HCEC 1CT (cell line): ENCODE data around the gene CPXM1.
"Not testable (repeated sequence)": the region's sequence is repeated elsewhere in the genome, so short reads cannot be mapped to it uniquely, and the experiment has no call there.

ENCODE experiments used
- DNase-seq: peaks from one replicate; pipeline ENCODE4 v3.0.0-alpha.2; 2017

Gene CPXM1

GRCh38 chr20:2799688-2800520 is 523 bp downstream of the CPXM1 start:
- DNase-seq: no peak

DNA sequence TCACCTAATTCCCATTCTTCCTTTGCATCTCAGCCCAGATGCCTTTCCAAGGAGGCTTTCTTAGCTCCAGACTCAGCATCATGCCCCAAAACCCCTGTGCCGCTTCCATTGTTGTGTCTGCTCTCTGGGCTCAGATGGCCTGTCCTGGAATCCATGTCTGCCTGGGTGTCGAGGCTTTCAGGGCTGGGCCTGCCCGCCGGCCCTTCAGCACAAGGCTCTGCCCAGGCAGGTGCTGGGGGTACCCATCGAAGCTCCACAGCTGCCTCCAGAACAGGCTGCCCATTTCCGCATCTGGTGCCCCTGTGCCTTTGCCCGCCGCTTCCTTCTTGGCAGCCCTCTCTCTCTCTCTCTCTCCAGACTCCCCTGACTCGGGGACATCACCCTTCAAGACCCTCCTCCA is 1.2 kb downstream of the CPXM1 start:
- no peak for DNase-seq

GRCh38 chr20:2798814-2799213 is 1.6 kb downstream of the CPXM1 start:
- no peak for DNase-seq

GRCh38 chr20:2798095-2798805 is 2.2 kb downstream of the CPXM1 start:
- DNase-seq: no peak

DNA sequence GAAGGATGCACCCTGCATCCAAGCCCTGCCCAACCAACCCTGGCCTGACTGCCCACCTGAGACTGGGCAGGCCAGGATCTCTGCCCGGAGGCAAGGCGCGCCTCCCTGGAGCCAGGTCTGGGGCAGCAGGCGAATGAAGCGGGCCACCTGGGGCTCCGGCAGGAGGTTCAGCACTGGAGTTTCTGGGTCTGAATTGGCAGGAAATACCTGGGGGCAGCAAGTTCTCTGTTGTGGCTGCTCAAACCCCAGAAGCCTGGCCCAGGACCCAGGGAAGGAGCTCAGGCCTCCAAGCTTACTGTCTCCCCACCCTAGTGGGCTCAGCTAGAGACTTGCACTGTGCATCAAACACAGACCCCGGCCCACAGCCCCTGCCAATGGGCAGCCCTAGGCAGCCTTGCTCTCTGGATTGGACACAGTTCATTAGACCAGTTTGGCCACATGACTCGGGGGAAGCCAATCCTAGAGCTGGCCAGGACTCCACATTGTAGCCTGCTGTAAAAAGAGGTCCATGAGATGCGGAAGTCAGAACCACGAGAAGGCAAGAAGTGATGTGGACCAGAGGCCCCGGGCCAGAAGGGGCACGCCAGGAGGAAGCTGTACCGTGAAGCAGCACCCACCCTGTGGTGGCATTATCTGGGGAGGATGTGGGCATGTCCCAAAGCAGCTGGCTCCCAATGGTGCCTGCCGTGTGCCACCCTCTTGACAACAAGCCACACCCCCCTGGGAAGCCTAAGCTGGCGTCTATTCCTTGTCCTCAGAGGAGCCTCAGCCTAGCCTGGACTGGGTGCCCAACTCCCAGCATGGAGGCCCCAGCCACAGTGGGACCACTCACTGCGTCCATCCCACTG is 3.1 kb downstream of the CPXM1 start:
- DNase-seq: no peak

GRCh38 chr20:2796011-2796660 is 4.3 kb downstream of the CPXM1 start:
- no peak for DNase-seq

DNA sequence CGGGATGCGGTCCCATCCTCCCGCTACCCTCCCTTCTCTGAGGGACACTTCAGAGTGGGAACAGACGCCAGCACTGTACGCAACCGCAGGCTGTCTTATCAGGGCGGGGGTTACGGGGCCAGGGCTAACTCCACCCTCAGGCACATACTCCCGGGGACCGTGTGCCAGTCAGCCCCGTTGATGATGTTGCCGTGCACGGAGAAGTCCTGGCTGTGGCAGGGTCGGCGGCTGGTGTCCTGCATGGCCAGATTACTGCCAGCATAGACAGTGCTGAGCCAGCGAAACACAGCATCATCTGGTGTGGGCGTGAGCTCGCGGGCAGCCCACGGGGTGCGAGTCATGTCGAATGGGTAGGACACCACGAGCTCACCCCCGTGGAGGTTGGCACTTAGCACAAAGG is 5.0 kb downstream of the CPXM1 start:
- DNase-seq: no peak

GRCh38 chr20:2794866-2795447 is 5.5 kb downstream of the CPXM1 start:
- DNase-seq: no peak

DNA sequence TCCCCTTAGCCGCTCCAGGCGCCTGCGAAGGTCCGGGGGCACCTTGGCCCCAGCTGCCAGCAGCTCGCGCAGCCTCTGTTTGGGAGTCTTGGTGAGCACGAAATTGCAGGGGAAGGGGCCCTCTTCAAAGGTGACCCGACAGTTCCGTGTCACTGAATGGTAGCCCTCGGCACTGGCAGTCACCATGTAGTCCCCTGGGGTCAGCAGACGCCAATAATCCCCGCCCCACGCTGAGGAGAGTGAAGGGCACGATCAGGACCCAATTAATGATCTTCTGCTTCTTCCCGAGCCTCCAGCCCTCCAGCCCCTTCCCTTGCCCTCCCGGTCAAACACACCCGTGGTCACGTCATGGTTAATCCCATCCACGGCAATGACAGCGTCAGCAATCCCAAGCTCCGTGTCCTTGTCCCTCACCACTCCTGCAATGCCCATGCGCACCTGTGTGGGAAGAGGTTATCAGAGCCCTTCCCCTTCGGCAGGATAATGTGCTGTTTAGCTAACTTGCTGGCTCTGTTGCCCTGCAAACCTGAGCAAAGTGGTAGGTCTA is 6.2 kb downstream of the CPXM1 start:
- no peak for DNase-seq

GRCh38 chr20:2793471-2793870 is 7.0 kb downstream of the CPXM1 start:
- no peak for DNase-seq

DNA sequence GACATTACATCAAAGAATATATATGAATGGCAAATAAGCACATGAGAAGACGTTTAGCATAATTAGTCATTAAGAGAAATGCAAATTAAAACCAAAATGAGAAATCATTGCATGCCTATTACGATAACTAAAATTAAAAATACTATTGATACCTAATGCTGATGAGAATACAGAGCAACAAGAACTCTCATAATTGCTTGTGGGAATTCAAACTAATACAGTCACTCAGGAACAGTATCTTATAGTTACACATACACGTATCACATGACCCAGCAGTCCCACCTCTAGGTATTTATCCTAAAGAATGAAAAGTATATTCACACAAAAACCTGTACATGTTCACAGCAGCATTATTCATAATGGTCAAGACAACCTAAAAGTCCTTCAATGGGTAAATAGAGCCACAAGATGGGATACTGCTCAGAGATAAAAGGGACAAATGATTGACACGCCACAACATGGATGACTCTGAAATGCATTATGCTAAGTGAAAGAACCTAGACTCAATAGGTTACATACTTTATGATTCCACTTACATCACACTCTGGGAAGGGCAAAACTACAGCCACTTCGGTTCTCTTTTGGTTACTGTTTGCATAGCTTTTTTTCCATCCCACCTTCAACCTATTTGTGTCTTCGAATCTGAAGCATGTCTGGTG is 16.4 kb downstream of the CPXM1 start:
- DNase-seq: no peak

- DNase-seq: no peak
Measured at GRCh38 chr20:2780948-2781347, 19.5 kb downstream of the CPXM1 start.

GRCh38 chr20:2778602-2779321 is 21.7 kb downstream of the CPXM1 start:
- no peak for DNase-seq

GRCh38 chr20:2775139-2775538 is 25.3 kb downstream of the CPXM1 start:
- DNase-seq: no peak

GRCh38 chr20:2773812-2774211 is 26.6 kb downstream of the CPXM1 start:
- no peak for DNase-seq

- no peak for DNase-seq
Measured at GRCh38 chr20:2771631-2772080, 28.8 kb downstream of the CPXM1 start.

DNA sequence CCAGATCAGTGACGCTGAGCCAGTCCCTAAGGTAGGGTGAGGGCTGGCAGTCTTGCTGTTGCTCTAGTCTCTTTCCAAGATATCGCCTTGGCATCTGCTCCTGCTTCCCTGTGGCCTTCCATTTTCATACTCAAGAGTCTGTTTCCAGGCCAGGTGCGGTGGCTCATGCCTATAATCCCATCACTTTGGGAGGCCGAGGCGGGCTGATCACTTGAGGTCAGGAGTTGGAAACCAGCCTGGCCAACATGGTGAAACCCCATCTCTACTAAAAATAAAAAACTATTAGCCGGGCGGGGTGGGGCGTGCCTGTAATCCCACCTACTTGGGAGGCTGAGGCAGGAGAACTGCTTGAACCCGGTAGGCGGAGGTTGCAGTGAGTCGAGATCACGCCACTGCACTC is 30.3 kb downstream of the CPXM1 start:
- DNase-seq: not testable (repeated sequence)

DNA sequence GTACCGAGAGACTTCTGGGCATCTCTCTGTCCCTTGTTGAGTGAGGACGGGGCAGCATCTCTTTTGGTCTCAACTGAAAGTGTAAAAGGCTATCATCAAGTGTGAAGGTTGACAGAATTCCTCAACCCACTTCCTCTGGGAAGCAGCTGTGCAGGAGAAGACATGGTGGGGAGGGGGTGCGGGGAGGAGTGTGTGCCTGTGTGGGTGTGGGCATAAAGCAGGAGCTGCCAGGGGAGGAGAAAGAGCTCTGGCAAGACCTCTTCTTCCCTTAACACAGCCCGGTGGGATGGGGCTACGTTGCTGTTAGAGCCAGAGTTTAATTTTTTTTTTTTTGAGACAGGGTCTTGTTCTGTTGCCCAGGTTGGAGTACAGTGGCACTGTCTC is 31.8 kb downstream of the CPXM1 start:
- DNase-seq: no peak

DNA sequence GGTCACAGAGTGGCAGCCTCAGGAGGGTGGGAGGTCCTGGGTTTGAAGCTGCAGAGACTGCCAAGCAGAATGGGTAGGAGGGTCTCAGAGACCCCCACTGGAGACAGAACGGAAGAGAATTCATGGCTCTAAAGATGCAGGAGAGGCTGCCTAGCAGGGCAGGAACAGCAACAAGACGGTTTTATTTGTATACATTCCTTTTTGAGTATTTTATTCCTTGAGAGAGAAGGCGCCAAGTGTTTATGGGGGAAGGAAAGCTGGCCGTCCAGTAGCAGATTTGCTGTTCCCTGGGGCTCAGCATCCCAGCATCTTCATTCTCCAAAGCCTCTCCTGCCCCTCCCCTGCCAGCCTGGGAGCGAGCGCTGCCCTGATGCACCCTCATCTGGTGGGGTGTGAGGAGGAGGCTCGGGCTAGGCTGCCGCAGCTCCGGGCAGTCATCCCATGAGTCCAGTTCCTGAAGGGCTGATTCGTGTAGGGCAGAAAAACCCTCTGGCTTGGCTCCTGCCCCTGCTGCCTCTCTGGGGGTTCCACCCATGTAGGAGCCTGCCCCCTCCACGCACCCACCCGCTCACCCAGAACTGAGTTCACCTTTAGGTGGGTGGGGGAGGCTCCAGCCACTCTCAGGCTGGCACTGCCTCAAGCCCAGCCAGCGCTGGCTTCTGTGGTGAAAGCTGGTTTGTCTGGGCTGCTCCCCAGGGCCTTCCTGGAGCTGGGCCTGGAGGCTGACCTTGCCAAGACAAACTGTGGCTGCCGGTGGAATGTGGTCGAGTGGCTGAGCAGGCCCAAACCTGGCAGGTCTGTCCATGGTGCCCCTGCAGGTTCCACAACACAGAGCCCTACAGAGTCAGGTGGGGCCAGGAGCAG is 32.4 kb downstream of the CPXM1 start:
- DNase-seq: no peak

GRCh38 chr20:2763186-2763585 is 37.2 kb downstream of the CPXM1 start:
- DNase-seq: no peak
